Activated CD8-positive, alpha-beta T cell treated with anti-CD3 and anti-CD28 coated beads for 36 hours (primary cell): ENCODE results near the gene HS1BP3. TPM values are rescaled to one million over a fixed set of nuclear protein-coding genes. Genes with fewer than 3 reads are reported as not detected.

Experiments used
- ATAC-seq: fragments of 200-7000 bp; cut with Tn5 transposase; one replicate; pipeline ENCODE4 v1.10.0; 2021; ENCODE audit warnings: mild to moderate bottlenecking, moderate library complexity
- CTCF ChIA-PET: fragments of 350-600 bp; sonication (Branson Sonifier 250); formaldehyde crosslinking; loops from one replicate; lab custom pipeline; 2021; ENCODE audit warnings: antibody characterized with exemption; lab: Charles Lee
- POLR2A ChIA-PET: fragments of 350-600 bp; sonication (Branson Sonifier 250); formaldehyde crosslinking; loops from one replicate; lab custom pipeline; 2021; ENCODE audit warnings: antibody characterized with exemption; lab: Charles Lee
- DNase-seq: peaks from one replicate; pipeline ENCODE4 v3.0.0-alpha.2; 2020
- H3K27ac Mint-ChIP-seq: one replicate; pipeline ENCODE4 v1.8.0; 2021; ENCODE audit warnings: mild to moderate bottlenecking, mixed read lengths
- H3K27me3 Mint-ChIP-seq: one replicate; pipeline ENCODE4 v1.8.0; 2021; ENCODE audit warnings: mixed read lengths
- H3K36me3 Mint-ChIP-seq: one replicate; pipeline ENCODE4 v1.8.0; 2021; ENCODE audit warnings: low read depth, mixed read lengths
- H3K4me1 Mint-ChIP-seq: one replicate; pipeline ENCODE4 v1.8.0; 2021; ENCODE audit warnings: low read depth, mixed read lengths
- H3K4me3 Mint-ChIP-seq: one replicate; pipeline ENCODE4 v1.8.0; 2021; ENCODE audit warnings: mild to moderate bottlenecking, moderate library complexity, mixed read lengths
- H3K9me3 Mint-ChIP-seq: one replicate; pipeline ENCODE4 v1.8.0; 2021; ENCODE audit warnings: mixed read lengths
- intact Hi-C: fragments of 100-400 bp; cut with micrococcal nuclease; formaldehyde crosslinking; loops from one replicate; pipeline ENCODE4 v1.10.0; 2022
- total RNA-seq, 2 experiments: library from RNA; stranded (reverse); gene quantifications; one replicate each; pipeline ENCODE4 v1.2.3, GENCODE V29; 2021
- TF ChIP-seq, protein P1 (sequence below): fragments of 200-600 bp; IDR thresholded peaks from one replicate; pipeline ENCODE4 v1.8.0; 2022; ENCODE audit warnings: antibody characterized with exemption, mild to moderate bottlenecking

Gene HS1BP3
- total RNA-seq, 2 experiments from 2014 or later = 6.5 to 7.9 TPM

DNA sequence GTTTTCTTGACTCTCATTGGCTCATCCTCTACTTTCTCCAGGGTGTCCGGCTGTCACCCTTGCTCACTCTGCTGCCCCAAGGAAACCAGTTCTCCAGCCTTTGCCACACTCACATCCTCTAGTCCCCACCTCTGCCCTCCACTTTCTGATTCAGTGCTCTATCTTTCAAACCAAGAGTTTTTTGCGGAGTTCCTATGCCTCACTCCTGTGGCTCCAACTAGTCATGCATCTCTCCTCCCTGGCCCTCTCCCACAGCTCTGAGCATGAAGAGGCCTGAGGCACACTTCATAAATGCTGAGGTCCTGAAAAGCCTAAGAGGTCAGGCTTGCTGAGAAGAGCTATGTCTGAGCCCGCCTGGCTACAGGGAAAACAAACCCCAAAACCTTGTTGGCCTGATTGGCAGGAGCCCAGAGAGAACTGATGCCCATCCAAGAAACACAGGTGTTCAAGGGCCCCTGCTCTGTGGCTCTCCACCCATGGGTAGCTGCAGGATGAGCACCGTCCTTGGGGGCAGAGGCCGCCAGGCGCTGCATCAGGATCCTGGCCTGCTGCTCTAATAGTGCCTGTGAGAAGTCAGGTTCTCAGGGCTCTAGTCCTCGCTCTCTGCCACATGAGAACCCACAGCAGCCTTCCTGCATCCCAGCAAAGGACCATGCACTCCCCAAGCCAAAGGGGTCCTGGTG is 42.1 kb downstream of the HS1BP3 start:
- no peaks in the 10 kb centered on the region for H3K36me3 Mint-ChIP-seq
- CTCF ChIA-PET = no interaction called here
- H3K4me1 Mint-ChIP-seq = no peaks in the 10 kb centered on the region
- TF ChIP-seq, protein P1, sequence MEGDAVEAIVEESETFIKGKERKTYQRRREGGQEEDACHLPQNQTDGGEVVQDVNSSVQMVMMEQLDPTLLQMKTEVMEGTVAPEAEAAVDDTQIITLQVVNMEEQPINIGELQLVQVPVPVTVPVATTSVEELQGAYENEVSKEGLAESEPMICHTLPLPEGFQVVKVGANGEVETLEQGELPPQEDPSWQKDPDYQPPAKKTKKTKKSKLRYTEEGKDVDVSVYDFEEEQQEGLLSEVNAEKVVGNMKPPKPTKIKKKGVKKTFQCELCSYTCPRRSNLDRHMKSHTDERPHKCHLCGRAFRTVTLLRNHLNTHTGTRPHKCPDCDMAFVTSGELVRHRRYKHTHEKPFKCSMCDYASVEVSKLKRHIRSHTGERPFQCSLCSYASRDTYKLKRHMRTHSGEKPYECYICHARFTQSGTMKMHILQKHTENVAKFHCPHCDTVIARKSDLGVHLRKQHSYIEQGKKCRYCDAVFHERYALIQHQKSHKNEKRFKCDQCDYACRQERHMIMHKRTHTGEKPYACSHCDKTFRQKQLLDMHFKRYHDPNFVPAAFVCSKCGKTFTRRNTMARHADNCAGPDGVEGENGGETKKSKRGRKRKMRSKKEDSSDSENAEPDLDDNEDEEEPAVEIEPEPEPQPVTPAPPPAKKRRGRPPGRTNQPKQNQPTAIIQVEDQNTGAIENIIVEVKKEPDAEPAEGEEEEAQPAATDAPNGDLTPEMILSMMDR = no peak
- POLR2A ChIA-PET = no interaction called here
- ATAC-seq (no peak), DNase-seq (no peak)
- H3K27me3 Mint-ChIP-seq = no peaks in the 10 kb centered on the region
- no peak overlapping the region for H3K27ac Mint-ChIP-seq
- H3K9me3 Mint-ChIP-seq = peaks cover 2% of the 10 kb centered on the region
- intact Hi-C loops = no loop called here
- H3K4me3 Mint-ChIP-seq = no peak overlapping the region

DNA sequence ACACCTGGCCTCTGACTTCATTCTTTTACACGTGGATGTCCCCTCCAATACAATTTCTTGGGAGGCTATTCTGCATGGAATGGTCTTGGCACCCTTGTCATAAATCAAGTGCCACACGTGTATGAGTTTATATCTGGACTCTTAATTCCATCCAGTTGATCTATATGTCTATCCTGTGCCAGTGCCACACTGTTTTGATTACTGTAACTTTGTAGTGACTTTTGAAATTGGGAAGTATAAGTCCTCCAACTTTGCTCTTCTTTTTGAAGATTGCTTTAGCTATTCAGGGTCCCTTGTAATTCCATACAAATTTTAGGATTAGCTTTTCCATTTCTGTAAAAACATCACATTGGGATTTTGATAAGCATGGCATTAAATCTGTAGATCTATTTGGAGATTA is 43.5 kb downstream of the HS1BP3 start:
- H3K27me3 Mint-ChIP-seq = no peaks in the 10 kb centered on the region
- DNase-seq (no peak), ATAC-seq (no peak)
- ChIA-PET CTCF (interaction anchor here (0.9 kb wide), 1 partner anchor 25 kb away, joined by 3 read pairs; no protein-coding TSS in a partner anchor), POLR2A (no interaction called here)
- TF ChIP-seq, protein P1 = no peak
- H3K4me3 Mint-ChIP-seq = no peak overlapping the region
- no peaks in the 10 kb centered on the region for H3K4me1 Mint-ChIP-seq
- no peak overlapping the region for H3K27ac Mint-ChIP-seq
- H3K9me3 Mint-ChIP-seq = peaks cover 2% of the 10 kb centered on the region
- H3K36me3 Mint-ChIP-seq = no peaks in the 10 kb centered on the region
- intact Hi-C loops = no loop called here

DNA sequence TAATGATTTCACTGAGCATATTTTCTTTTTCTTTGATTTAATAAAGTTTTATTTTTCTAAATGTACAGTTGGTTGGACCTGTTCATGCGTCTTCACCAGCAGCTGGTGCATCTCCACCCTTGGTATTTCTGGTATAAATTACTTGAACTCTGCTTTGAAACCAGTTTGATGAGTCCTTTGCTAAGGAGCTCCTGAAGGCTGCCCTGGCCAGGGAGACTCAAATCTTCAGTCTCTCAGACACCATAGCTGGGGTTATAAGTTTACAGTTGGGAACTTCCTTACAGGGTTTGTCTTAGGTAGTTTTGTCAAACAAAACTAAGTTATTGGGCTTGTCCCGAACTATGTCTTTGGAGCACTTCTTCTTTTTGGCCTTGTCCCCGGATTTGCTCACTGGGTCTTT is 44.7 kb downstream of the HS1BP3 start:
- Mint-ChIP-seq H3K27me3 (no peaks in the 10 kb centered on the region), H3K4me1 (no peaks in the 10 kb centered on the region), H3K9me3 (peaks cover 2% of the 10 kb centered on the region), H3K36me3 (no peaks in the 10 kb centered on the region), H3K4me3 (no peak overlapping the region), H3K27ac (no peak overlapping the region)
- ATAC-seq (no peak), DNase-seq (no peak)
- ChIA-PET POLR2A (no interaction called here), CTCF (interaction anchor here (0.8 kb wide), 1 partner anchor 10 kb away, joined by 3 read pairs; no protein-coding TSS in a partner anchor)
- TF ChIP-seq, protein P1 = no peak
- intact Hi-C loops = no loop called here

DNA sequence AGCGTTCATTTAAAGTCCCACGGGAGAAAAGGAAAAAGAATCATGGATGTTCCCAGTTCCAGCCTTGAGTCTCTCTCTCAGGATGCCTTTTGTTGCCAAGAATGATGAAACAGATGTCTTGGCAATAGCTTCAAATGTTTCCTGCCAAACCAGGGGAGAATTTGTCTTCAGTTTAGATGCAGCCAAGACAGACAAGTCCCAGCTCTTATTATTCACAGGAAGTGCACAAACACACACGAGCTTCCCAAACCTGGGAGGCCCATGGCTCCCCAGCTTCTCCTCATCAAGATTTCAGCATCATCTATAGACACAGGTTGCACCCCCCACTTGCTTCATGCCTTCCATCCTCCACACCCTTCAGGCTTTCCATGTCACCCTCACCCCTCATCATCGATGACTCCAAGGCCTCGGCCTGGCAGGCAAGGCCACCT is 45.9 kb downstream of the HS1BP3 start:
- no peaks in the 10 kb centered on the region for H3K36me3 Mint-ChIP-seq
- ChIA-PET CTCF (interaction anchor here (1.1 to 1.5 kb wide), 2 partner anchors 37 to 87 kb away, joined by 3 to 4 read pairs; no protein-coding TSS in a partner anchor), POLR2A (no interaction called here)
- peaks cover 2% of the 10 kb centered on the region for H3K9me3 Mint-ChIP-seq
- DNase-seq (no peak), ATAC-seq (no peak)
- TF ChIP-seq, protein P1 = no peak
- no peak overlapping the region for H3K27ac Mint-ChIP-seq
- H3K4me1 Mint-ChIP-seq = no peaks in the 10 kb centered on the region
- intact Hi-C loops = no loop called here
- no peaks in the 10 kb centered on the region for H3K27me3 Mint-ChIP-seq
- no peak overlapping the region for H3K4me3 Mint-ChIP-seq

DNA sequence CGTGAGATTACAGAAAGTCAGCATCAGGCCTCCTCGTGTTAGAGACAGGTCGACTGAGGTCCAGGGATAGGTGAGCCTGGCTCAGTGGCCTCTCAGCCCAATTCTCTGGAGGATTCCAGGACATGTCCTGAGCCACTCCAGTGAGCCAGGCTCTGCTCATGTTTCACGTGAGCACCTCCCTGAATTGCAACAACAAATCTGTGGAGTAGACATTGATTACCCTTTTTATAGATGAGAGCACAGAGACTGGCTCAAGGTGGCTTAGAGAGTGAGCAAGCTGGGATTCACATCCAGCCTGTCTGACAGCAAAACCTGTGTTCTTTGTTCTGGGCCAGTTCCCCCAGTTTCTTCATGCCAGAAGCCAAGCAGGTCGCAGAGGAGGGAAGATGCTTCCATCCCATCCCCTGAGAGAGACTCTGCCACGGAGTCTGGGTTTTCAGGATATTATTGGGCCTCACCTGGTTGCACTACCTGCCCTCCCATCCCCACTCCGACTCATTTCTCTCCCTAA is 46.4 kb downstream of the HS1BP3 start:
- H3K27me3 Mint-ChIP-seq = no peaks in the 10 kb centered on the region
- TF ChIP-seq, protein P1 = no peak
- H3K27ac Mint-ChIP-seq = no peak overlapping the region
- no peak overlapping the region for H3K4me3 Mint-ChIP-seq
- POLR2A ChIA-PET = no interaction called here
- ATAC-seq (no peak), DNase-seq (no peak)
- peaks cover 2% of the 10 kb centered on the region for H3K9me3 Mint-ChIP-seq
- no peaks in the 10 kb centered on the region for H3K36me3 Mint-ChIP-seq
- CTCF ChIA-PET = interaction anchor here (1.1 to 1.5 kb wide), 2 partner anchors 38 to 86 kb away, joined by 3 to 4 read pairs; no protein-coding TSS in a partner anchor
- no peaks in the 10 kb centered on the region for H3K4me1 Mint-ChIP-seq
- intact Hi-C loops = no loop called here
